GM19467 (cell line): ENCODE measurements around the gene EVL.

Experiments used
- ATAC-seq: cut with Tn5 transposase; IDR thresholded peaks from one replicate; pipeline ENCODE4 v1.9.1; 2021; ENCODE audit warnings: mild to moderate bottlenecking, moderate library complexity; ENCODE audit not compliant: unreplicated experiment

The EVL gene

GRCh38 chr14:100080206-100080605 lies 15.0 kb downstream of the EVL start:
- ATAC-seq: no peak

- ATAC-seq: no peak
These were observed 16.9 kb downstream of the EVL start for GRCh38 chr14:100081997-100082625.

- no peak for ATAC-seq
These were observed 17.5 kb downstream of the EVL start for GRCh38 chr14:100082723-100083122.

GRCh38 chr14:100083706-100084105 lies 18.5 kb downstream of the EVL start:
- no peak for ATAC-seq

GRCh38 chr14:100084591-100084990 lies 19.4 kb downstream of the EVL start:
- no peak for ATAC-seq

- no peak for ATAC-seq
These were observed 20.2 kb downstream of the EVL start for GRCh38 chr14:100085462-100085861.

- no peak for ATAC-seq
These were observed 21.1 kb downstream of the EVL start for GRCh38 chr14:100086361-100086760.

GRCh38 chr14:100088226-100088625 lies 23.0 kb downstream of the EVL start:
- ATAC-seq: no peak

- ATAC-seq: no peak
These were observed 26.2 kb downstream of the EVL start for GRCh38 chr14:100091386-100091785.

GRCh38 chr14:100092832-100093231 lies 27.6 kb downstream of the EVL start:
- ATAC-seq: no peak

- ATAC-seq: no peak
These were observed 28.1 kb downstream of the EVL start for GRCh38 chr14:100093319-100093718.

GRCh38 chr14:100096656-100097055 lies 31.4 kb downstream of the EVL start:
- ATAC-seq: no peak

GRCh38 chr14:100098171-100098570 lies 32.9 kb downstream of the EVL start:
- no peak for ATAC-seq

- ATAC-seq: no peak
These were observed 34.9 kb downstream of the EVL start for GRCh38 chr14:100100032-100100703.

GRCh38 chr14:100102156-100102785 lies 37.0 kb downstream of the EVL start:
- no peak for ATAC-seq

GRCh38 chr14:100103250-100104005 lies 38.2 kb downstream of the EVL start:
- ATAC-seq: no peak

GRCh38 chr14:100104006-100104352 lies 38.8 kb downstream of the EVL start:
- no peak for ATAC-seq

GRCh38 chr14:100104523-100105300 lies 39.5 kb downstream of the EVL start:
- ATAC-seq: no peak

- no peak for ATAC-seq
These were observed 40.3 kb downstream of the EVL start for GRCh38 chr14:100105357-100106169.
